GM12873 (cell line): ENCODE results near the gene CENPP.

Source experiments
- TF ChIP-seq, protein P1 (sequence below): IDR thresholded peaks from 2 replicates; pipeline ENCODE4 v1.5.1; 2012; ENCODE audit warnings: low read depth, mild to moderate bottlenecking, moderate library complexity, low read length, control low read depth; ENCODE audit not compliant: insufficient read depth; ENCODE audit errors: missing control alignments

The CENPP gene

DNA sequence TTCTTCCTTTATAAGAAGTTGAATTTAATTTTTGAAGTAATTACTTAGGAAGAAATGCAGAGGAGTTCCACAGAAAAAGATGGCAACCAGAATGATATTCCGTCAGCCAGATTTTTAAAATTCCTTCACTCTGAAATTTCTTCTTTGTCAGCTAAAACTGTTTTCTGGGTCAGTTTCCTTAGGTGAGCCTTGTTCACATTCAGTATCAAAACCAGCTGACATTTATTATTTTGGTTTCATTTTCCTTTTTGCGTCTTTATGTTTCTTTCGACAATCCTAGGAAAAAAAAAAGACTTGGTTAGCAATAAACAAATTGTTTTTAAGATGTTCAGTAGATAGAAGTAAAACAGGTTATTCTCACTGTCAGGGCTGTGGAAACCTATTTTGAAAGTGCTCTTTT lies 28.1 kb upstream of the CENPP start:
- TF ChIP-seq, protein P1, sequence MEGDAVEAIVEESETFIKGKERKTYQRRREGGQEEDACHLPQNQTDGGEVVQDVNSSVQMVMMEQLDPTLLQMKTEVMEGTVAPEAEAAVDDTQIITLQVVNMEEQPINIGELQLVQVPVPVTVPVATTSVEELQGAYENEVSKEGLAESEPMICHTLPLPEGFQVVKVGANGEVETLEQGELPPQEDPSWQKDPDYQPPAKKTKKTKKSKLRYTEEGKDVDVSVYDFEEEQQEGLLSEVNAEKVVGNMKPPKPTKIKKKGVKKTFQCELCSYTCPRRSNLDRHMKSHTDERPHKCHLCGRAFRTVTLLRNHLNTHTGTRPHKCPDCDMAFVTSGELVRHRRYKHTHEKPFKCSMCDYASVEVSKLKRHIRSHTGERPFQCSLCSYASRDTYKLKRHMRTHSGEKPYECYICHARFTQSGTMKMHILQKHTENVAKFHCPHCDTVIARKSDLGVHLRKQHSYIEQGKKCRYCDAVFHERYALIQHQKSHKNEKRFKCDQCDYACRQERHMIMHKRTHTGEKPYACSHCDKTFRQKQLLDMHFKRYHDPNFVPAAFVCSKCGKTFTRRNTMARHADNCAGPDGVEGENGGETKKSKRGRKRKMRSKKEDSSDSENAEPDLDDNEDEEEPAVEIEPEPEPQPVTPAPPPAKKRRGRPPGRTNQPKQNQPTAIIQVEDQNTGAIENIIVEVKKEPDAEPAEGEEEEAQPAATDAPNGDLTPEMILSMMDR, result no peak

DNA sequence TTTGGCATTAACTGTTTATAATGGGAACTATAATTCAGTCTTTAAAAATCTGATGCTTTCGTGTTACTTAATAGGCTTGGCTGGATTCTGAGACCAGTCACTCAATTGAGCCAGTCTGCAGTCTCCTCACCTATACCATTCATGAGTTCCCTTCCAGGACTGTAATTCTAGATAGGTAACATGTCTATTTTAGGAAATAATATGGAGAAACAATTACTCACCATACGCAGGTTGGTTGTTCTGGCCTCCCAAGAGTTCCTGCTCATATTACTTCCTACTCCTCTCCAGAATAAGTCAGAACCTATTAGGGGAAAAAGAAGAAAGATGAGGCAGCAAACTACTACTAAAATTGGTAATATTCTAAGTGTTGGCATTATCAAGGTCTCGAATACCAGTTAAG lies 27.7 kb upstream of the CENPP start:
- TF ChIP-seq, protein P1, result no peak

DNA sequence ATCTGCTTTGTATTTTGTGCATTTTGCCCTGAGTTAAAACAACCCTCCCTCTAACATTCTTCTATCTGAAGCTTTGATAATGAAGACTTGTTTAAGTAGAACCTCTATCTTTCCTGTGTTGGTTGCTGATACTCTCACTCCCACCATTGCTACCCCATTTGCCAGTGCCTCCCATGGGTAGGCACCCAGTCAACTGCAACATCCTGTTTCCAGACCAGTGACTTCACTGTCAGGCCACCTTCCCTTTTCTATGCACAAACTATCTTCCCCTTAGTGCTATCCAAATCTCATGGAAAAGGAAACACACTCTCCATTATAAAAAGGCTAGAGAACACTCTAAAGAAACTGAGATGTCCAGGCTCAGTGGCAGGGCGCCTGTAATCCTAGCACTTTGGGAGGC lies 26.6 kb upstream of the CENPP start:
- TF ChIP-seq, protein P1, result no peak

DNA sequence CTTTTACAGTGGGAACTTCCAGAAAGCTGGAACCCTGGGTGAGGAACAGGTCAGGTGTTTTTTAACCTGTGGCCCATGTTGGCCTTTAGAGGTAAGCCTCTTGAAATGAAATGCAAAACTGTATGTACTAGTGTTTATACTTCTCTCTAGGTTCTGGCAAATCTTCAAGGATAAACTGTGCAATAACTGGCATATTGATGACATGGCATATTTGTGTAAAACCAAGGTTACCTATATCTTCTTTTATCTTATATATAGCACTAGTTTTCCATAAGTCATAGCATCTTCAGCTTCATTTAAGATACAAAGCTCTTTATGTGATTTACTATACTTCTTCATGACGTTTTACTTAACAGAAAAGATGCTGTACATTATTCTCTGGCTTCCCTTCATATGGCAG lies 24.8 kb upstream of the CENPP start:
- TF ChIP-seq, protein P1, result no peak

DNA sequence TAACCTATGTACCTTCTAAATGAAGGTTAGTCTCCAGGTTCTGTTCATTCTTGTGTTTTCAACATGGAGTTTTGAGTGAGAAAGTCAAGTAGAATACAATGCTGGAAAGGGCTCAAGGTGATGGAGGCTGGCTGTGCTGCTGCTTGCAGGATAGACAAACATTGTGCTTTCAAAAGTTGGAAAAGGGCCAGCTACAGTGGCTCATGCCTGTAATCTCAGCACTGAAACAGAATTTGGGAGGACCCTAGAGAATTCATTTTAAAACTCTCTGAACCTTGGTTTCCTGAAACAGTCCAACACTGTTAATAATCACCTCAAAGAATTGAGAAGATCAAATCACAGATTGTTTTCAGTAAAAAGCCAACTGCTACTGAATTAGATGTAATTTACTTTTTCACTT lies 16.9 kb upstream of the CENPP start:
- TF ChIP-seq, protein P1, result no peak

DNA sequence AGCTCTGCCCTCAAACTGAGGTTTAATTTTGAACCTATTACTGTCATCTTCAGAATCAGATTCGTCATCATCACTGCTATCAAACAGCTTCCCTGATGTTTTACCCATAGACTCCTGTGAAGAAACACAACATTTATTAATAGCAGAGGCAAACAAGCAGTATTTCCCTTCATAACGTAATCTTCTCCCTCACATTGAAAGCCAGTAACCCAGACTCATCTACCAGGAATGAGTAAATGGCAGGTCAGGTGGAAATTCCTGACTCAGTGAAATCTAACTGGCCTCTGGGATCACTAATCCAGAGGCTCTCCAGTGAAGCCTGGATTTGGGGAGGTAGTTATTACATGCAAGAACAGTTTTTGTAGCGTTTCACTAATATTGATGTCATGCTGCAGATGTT lies 15.2 kb upstream of the CENPP start:
- TF ChIP-seq, protein P1, result no peak

DNA sequence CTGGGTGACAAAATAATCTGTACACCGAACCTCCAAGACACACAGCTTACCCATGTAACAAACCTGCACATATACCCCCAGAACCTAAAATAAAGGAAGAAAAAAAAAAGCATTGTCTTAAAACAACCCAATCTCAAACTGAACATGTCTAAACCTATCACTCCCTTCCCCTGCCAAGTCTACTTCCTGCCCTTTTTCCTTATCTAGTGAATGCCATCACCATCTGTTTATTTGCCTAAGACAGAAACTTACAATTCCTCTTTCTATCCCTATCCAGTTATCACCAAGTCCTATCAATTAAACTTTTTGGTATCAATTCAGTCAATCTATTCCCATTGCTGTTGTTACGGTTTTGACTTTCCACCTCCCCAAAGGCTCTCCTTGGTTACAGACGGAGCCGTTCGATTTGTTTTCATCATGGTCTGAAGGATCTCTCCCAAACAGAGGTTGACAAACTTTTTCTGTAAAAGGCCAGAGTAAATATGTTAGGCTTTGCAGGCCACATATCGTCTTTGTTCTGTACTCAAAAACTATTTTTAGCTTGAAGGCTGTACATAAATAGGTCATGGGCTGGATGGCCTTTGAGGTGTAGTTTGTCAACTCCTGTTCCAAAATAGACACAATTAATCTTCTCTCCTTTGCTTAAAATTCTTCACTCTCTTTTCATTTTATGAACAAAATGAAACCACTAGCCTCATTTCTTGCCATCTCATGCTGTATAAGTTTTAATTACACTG lies 12.7 kb upstream of the CENPP start:
- TF ChIP-seq, protein P1, result no peak
